Thoracic aorta (tissue), 2 donors: Measurements from ENCODE around the gene TFG. TPM values are rescaled to one million over a fixed set of nuclear protein-coding genes. Genes with fewer than 3 reads are reported as not detected.

Source experiments
- ATAC-seq: fragments of 150-250 bp; one replicate; pipeline ENCODE4 v1.8.0; 2017; ENCODE audit warnings: low read depth; ENCODE audit not compliant: insufficient number of reproducible peaks, low FRiP score
- DNase-seq: peaks from one replicate; pipeline ENCODE4 v3.0.0-alpha.2; 2020; ENCODE audit warnings: low spot score
- H3K27ac ChIP-seq, 2 donors: fragments of 200-600 bp; sonication (generic); 1 replicate in 1 of 2; 2 replicates in 1 of 2; pipeline ENCODE4 v1.5.1; 2016; ENCODE audit warnings: mild to moderate bottlenecking in 2 of 2, moderate library complexity in 2 of 2
- H3K27me3 ChIP-seq: fragments of 200-600 bp; sonication (generic); replicated peaks from 2 replicates; pipeline ENCODE4 v1.6.0; 2016; ENCODE audit warnings: mild to moderate bottlenecking; ENCODE audit not compliant: insufficient read depth
- H3K36me3 ChIP-seq: fragments of 200-600 bp; sonication (generic); one replicate; pipeline ENCODE4 v1.5.1; 2016
- H3K4me1 ChIP-seq, 2 donors: fragments of 200-600 bp; sonication (generic); 1 replicate in 1 of 2; 2 replicates in 1 of 2; pipeline versions ENCODE4 v1.5.1 to v1.6.0; 2016; ENCODE audit warnings: low read depth in 2 of 2, mild to moderate bottlenecking in 1 of 2; ENCODE audit not compliant: control insufficient read depth in 1 of 2
- H3K4me3 ChIP-seq: fragments of 200-600 bp; sonication (generic); 2 replicates; pipeline ENCODE4 v1.5.1; 2016; ENCODE audit warnings: mild to moderate bottlenecking
- H3K9me3 ChIP-seq: fragments of 200-600 bp; sonication (generic); 2 replicates; pipeline ENCODE4 v1.5.1; 2016
- total RNA-seq, 2 donors: library from RNA; depleted of rRNA; stranded (reverse); fragments of >200 nt; gene quantifications; one replicate each; pipeline versions ENCODE4 v1.1.0 to v1.2.3, GENCODE V29; 2016
- TF ChIP-seq, protein P1 (sequence below): fragments of 200-600 bp; sonication (generic); IDR thresholded peaks from one replicate; pipeline ENCODE4 v1.5.1; 2019; ENCODE audit warnings: antibody characterized with exemption

Gene TFG
- total RNA-seq, 2 donors from 2014 or later = 70.1 to 86.7 TPM

- H3K4me1 ChIP-seq = no peaks in the 10 kb centered on the region
- TF ChIP-seq, protein P1, sequence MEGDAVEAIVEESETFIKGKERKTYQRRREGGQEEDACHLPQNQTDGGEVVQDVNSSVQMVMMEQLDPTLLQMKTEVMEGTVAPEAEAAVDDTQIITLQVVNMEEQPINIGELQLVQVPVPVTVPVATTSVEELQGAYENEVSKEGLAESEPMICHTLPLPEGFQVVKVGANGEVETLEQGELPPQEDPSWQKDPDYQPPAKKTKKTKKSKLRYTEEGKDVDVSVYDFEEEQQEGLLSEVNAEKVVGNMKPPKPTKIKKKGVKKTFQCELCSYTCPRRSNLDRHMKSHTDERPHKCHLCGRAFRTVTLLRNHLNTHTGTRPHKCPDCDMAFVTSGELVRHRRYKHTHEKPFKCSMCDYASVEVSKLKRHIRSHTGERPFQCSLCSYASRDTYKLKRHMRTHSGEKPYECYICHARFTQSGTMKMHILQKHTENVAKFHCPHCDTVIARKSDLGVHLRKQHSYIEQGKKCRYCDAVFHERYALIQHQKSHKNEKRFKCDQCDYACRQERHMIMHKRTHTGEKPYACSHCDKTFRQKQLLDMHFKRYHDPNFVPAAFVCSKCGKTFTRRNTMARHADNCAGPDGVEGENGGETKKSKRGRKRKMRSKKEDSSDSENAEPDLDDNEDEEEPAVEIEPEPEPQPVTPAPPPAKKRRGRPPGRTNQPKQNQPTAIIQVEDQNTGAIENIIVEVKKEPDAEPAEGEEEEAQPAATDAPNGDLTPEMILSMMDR = no peak
Observed at GRCh38 chr3:100696161-100696560, 13.1 kb upstream of the TFG start.

GRCh38 chr3:100697172-100697571 lies 12.1 kb upstream of the TFG start:
- ATAC-seq = no peak
- no peak for DNase-seq
- H3K36me3 ChIP-seq = no peaks in the 10 kb centered on the region
- TF ChIP-seq, protein P1 = no peak
- H3K9me3 ChIP-seq = no peaks in the 10 kb centered on the region
- no peaks in the 10 kb centered on the region for H3K4me1 ChIP-seq
- H3K4me3 ChIP-seq = no peak overlapping the region
- H3K27me3 ChIP-seq = no peaks in the 10 kb centered on the region
- no peak overlapping the region for H3K27ac ChIP-seq

More at GRCh38 chr3:100696161-100696560, 13.1 kb upstream of the TFG start:
- Histone ChIP-seq H3K27ac (no peak overlapping the region), H3K4me3 (no peak overlapping the region), H3K36me3 (no peaks in the 10 kb centered on the region), H3K27me3 (no peaks in the 10 kb centered on the region), H3K9me3 (no peaks in the 10 kb centered on the region)
- no peak for ATAC-seq
- no peak for DNase-seq

DNA sequence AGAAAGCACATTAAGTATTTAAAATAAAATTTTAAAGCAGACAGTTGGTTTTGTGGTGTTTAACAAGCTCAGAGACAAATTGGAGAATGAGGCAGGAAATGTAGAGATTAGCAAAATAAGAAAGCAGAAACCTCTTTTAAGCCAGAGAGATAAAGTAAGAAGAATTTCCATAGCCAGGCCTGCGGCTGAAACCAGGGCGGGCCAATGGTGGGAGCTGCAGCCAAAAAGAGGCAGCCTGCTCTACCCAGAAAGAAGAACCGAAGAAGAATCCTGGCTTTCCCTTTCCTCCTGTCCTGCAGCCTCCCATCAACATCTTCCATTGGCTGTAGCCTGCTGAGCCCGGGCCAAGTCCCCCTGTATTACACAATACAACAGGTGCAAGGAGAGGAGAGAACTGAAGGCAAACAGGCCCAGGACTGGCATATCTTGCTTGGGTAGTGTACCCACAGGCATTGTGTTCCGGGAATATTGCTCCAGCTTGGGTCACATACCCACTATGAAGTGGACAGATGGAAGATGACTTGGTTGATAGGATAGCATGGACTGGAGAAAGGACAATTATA lies 11.5 kb upstream of the TFG start:
- TF ChIP-seq, protein P1 = no peak
- ATAC-seq = no peak

DNA sequence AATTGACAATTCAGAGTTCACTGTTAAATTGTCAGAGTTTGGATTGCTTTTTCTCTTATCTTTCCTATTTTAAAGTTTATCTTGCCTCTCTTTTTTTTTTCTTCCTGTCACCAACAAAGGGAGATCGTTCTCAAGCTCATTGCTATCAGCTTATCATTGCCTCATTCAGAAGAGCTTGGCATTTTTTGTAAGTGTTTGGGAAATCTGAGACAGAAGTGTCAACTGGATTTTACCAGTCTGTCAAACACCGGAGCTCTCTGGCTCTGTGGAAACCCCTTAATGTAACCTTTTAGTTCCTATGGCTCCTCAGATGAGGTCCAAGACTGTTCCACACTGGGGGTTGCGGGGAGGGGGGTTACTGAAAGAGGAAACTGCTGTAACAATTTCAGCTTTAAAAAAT lies 10.6 kb upstream of the TFG start:
- H3K4me1 ChIP-seq = no peaks in the 10 kb centered on the region
- H3K27me3 ChIP-seq = no peaks in the 10 kb centered on the region
- no peak overlapping the region for H3K4me3 ChIP-seq
- H3K36me3 ChIP-seq = no peaks in the 10 kb centered on the region
- H3K27ac ChIP-seq = no peak overlapping the region
- no peak for ATAC-seq
- TF ChIP-seq, protein P1 = no peak
- H3K9me3 ChIP-seq = no peaks in the 10 kb centered on the region
- DNase-seq = no peak

More for the DNA sequence above, 11.5 kb upstream of the TFG start:
- Histone ChIP-seq H3K27ac (no peak overlapping the region), H3K9me3 (no peaks in the 10 kb centered on the region), H3K4me3 (no peak overlapping the region), H3K4me1 (no peaks in the 10 kb centered on the region), H3K36me3 (no peaks in the 10 kb centered on the region), H3K27me3 (no peaks in the 10 kb centered on the region)
- no peak for DNase-seq

DNA sequence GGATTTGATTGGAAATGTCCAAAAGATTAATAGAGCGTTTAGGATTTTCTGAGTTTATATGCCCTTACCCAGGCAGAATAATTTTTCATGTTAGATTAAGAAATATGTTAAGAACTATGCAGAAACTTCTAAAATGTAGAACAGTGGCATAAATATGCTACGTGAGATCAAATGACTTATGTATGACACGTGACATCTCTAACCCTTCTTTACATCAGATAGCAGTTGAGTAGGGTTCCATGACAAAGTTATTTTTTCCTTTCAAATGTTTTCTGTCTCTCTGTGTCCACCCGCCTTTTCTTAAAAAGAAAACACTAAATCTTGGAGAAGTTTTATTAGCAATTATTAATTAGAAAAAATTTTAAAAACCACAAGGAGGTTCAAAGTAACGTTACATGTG lies 8.6 kb upstream of the TFG start:
- TF ChIP-seq, protein P1 = no peak
- Histone ChIP-seq H3K27me3 (no peaks in the 10 kb centered on the region), H3K27ac (no peak overlapping the region), H3K4me1 (no peaks in the 10 kb centered on the region), H3K9me3 (no peaks in the 10 kb centered on the region), H3K4me3 (no peak overlapping the region), H3K36me3 (no peaks in the 10 kb centered on the region)
- ATAC-seq = no peak
- DNase-seq = no peak
